Prostate gland (tissue), 2 donors: Measurements from ENCODE around the gene SVOP. TPM values are rescaled to one million over a fixed set of nuclear protein-coding genes. Genes with fewer than 3 reads are reported as not detected.
"Not testable (repeated sequence)": the region's sequence is repeated elsewhere in the genome, so short reads cannot be mapped to it uniquely, and the experiment has no call there.

Experiments used
- DNase-seq: peaks from one replicate; pipeline ENCODE4 v3.0.0-alpha.2; 2019; ENCODE audit warnings: low spot score
- H3K27ac ChIP-seq, 2 donors: fragments of 200-600 bp; sonication (generic); 2 replicates each; pipeline ENCODE4 v1.5.1; 2017 to 2019
- H3K27me3 ChIP-seq: fragments of 200-600 bp; sonication (generic); replicated peaks from 2 replicates; pipeline ENCODE4 v1.5.1; 2019; ENCODE audit not compliant: insufficient read depth
- H3K36me3 ChIP-seq, 2 donors: fragments of 200-600 bp; sonication (generic); 1 replicate in 1 of 2; 2 replicates in 1 of 2; pipeline versions ENCODE4 v1.5.1 to v1.8.1; 2017 to 2019
- H3K4me1 ChIP-seq: fragments of 200-600 bp; sonication (generic); replicated peaks from 2 replicates; pipeline ENCODE4 v1.5.1; 2019
- H3K4me3 ChIP-seq, 2 donors: fragments of 200-600 bp; sonication (generic); 2 replicates each; pipeline ENCODE4 v1.5.1; 2017 to 2019
- H3K9me3 ChIP-seq: fragments of 200-600 bp; sonication (generic); 2 replicates; pipeline ENCODE4 v1.5.1; 2017
- POLR2A ChIP-seq: fragments of 450-650 bp; IDR thresholded peaks from one replicate; pipeline ENCODE4 v1.6.1; 2016; ENCODE audit warnings: antibody characterized with exemption, mild to moderate bottlenecking
- POLR2AphosphoS5 ChIP-seq: sonication (generic); formaldehyde crosslinking; IDR thresholded peaks from one replicate; pipeline ENCODE4 v1.6.1; 2017; ENCODE audit warnings: antibody characterized with exemption
- WGBS: methylation state at CpG from one replicate; pipeline ENCODE4 v1.1.5; 2018; 5-methylcytosine and 5-hydroxymethylcytosine counted together
- intact Hi-C: fragments of 100-400 bp; cut with DNase I; formaldehyde crosslinking; loops from one replicate; pipeline ENCODE4 v1.14.2; 2022
- total RNA-seq, 2 donors: library from RNA; depleted of rRNA; stranded (reverse); fragments of >200 nt; gene quantifications; one replicate each; pipeline ENCODE4 v1.1.0, GENCODE V29; 2016
- TF ChIP-seq, protein P1 (sequence below), 4 experiments: fragments of 200-600 bp in 2 of 4; fragments of 450-650 bp in 2 of 4; sonication (generic) in 2 of 4; IDR thresholded peaks; 1 replicate in 3 of 4; 2 replicates in 1 of 4; pipeline ENCODE4 v1.5.1; 2016 to 2019; ENCODE audit warnings: antibody characterized with exemption in 4 of 4, mild to moderate bottlenecking in 2 of 4, moderate library complexity in 2 of 4

SVOP gene
- total RNA-seq, 2 donors from 2014 or later = 0.06 TPM; not detected in 1

- 80% methylated on average over 6 of the region's 6 CpGs for WGBS
- Histone ChIP-seq H3K27me3 (no peaks in the 10 kb centered on the region), H3K36me3 (no peaks in the 10 kb centered on the region), H3K27ac (no peak overlapping the region), H3K9me3 (no peaks in the 10 kb centered on the region), H3K4me1 (no peaks in the 10 kb centered on the region), H3K4me3 (no peak overlapping the region)
- no peak for DNase-seq
- no peak for TF ChIP-seq POLR2A
- TF ChIP-seq POLR2AphosphoS5 = no peak
- intact Hi-C loops = no loop called here
Observed at GRCh38 chr12:108996320-108996719, 24.5 kb downstream of the SVOP start.

DNA sequence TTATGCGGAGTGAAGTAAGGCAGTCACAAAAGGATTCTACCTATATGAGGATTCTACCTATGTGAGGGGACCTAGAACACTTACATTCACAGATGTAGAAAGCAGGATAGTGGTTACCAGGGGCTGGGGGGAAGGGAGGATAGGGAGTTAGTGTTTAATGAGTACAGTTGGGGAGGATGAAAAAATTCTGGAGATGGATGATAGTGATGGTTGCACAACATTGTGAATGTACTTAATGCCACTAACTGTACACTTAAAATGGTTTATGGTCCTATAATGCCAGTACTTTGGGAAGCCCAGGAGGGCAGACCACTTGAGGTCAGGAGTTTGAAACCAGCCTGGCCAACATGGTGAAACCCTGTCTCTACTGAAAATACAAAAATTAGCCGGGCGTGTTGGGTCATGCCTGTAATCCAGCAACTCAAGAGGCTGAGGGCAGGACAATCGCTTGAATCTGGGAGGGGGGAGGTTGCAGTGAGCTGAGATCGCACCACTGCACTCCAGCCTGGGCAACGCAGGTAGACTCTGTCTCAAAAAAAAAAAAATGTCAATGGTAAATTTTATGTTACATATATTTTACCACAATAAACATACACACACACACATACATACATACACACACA is 25.4 kb downstream of the SVOP start:
- H3K9me3 ChIP-seq = no peaks in the 10 kb centered on the region
- no peak overlapping the region for H3K27ac ChIP-seq
- DNase-seq = no peak
- H3K4me3 ChIP-seq = no peak overlapping the region
- WGBS = 68% methylated on average over 6 of the region's 6 CpGs
- H3K36me3 ChIP-seq = no peaks in the 10 kb centered on the region
- no peak for TF ChIP-seq POLR2AphosphoS5
- no peak for TF ChIP-seq POLR2A
- TF ChIP-seq, protein P1, sequence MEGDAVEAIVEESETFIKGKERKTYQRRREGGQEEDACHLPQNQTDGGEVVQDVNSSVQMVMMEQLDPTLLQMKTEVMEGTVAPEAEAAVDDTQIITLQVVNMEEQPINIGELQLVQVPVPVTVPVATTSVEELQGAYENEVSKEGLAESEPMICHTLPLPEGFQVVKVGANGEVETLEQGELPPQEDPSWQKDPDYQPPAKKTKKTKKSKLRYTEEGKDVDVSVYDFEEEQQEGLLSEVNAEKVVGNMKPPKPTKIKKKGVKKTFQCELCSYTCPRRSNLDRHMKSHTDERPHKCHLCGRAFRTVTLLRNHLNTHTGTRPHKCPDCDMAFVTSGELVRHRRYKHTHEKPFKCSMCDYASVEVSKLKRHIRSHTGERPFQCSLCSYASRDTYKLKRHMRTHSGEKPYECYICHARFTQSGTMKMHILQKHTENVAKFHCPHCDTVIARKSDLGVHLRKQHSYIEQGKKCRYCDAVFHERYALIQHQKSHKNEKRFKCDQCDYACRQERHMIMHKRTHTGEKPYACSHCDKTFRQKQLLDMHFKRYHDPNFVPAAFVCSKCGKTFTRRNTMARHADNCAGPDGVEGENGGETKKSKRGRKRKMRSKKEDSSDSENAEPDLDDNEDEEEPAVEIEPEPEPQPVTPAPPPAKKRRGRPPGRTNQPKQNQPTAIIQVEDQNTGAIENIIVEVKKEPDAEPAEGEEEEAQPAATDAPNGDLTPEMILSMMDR (IDR thresholded peaks at IDR 0.05) = no peak
- intact Hi-C loops = no loop called here
- H3K27me3 ChIP-seq = no peaks in the 10 kb centered on the region
- no peaks in the 10 kb centered on the region for H3K4me1 ChIP-seq

- H3K4me3 ChIP-seq, H3K9me3 ChIP-seq, H3K4me1 ChIP-seq, H3K36me3 ChIP-seq, intact Hi-C loops, H3K27me3 ChIP-seq, DNase-seq, H3K27ac ChIP-seq: not testable (repeated sequence)
- 55% methylated on average over 5 of the region's 5 CpGs for WGBS
Observed at GRCh38 chr12:108990103-108990502, 30.8 kb downstream of the SVOP start.

DNA sequence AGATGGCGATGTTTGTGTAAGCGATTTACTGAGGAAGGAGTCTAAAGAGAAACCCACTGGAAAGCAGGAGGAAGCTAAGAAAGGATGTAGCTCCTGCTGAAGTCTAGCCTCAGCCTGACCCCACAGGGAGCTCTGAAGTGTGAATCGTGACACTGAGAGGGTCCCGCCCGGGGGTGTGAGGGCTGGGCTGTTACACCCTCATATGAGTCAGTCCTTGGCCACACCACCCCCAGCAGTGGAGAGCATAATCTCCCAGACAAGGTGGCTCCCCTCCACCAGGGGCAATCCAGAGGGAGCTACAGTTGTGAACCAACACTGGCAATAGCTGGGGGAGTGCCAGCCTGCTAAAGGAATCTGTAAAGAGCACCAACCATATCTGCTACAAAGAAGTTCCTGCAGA is 31.5 kb downstream of the SVOP start:
- H3K27me3 ChIP-seq = no peaks in the 10 kb centered on the region
- TF ChIP-seq POLR2A = no peak
- TF ChIP-seq POLR2AphosphoS5 = no peak
- TF ChIP-seq, protein P1 (IDR thresholded peaks at IDR 0.05) = no peak
- intact Hi-C loops = no loop called here
- no peak for DNase-seq
- H3K4me3 ChIP-seq = no peak overlapping the region
- WGBS = 55% methylated on average over 5 of the region's 5 CpGs
- no peaks in the 10 kb centered on the region for H3K9me3 ChIP-seq
- no peaks in the 10 kb centered on the region for H3K4me1 ChIP-seq
- no peaks in the 10 kb centered on the region for H3K36me3 ChIP-seq
- H3K27ac ChIP-seq = no peak overlapping the region

- intact Hi-C loops = no loop called here
- Histone ChIP-seq H3K36me3 (no peaks in the 10 kb centered on the region), H3K27me3 (no peaks in the 10 kb centered on the region), H3K27ac (no peak overlapping the region), H3K4me3 (no peak overlapping the region), H3K4me1 (no peaks in the 10 kb centered on the region), H3K9me3 (no peaks in the 10 kb centered on the region)
- WGBS = 22% methylated on average over 2 of the region's 2 CpGs
- DNase-seq = peak; percentile 34
- TF ChIP-seq POLR2AphosphoS5 (peak; percentile 54), POLR2A (no peak)
Observed at GRCh38 chr12:108985750-108986149, 35.1 kb downstream of the SVOP start.

DNA sequence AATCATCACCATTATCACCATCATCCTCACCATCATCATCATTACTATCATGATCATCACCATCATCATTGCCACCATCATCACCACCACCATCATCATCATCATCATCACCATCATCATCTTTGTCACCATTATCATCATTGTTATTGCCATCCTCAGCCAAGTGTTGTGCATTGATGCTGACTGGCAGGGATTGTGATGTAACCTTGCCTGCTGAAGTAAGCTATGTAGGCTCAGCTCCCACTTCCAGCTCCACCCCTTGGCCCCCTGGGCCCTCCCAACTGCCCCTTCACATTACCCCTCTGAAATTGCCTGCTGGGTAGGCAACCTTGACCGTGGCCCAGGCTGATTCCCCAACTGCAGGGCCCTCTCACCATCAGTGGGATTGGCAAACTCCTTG is 37.6 kb downstream of the SVOP start:
- Histone ChIP-seq H3K4me3 (no peak overlapping the region), H3K36me3 (no peaks in the 10 kb centered on the region), H3K27me3 (no peaks in the 10 kb centered on the region), H3K4me1 (no peaks in the 10 kb centered on the region), H3K9me3 (no peaks in the 10 kb centered on the region), H3K27ac (no peak overlapping the region)
- TF ChIP-seq POLR2A = no peak
- TF ChIP-seq POLR2AphosphoS5 = no peak
- TF ChIP-seq, protein P1 (IDR thresholded peaks at IDR 0.05) = no peak
- DNase-seq = no peak
- intact Hi-C loops = no loop called here
- WGBS = 93% methylated on average over 1 of the region's 1 CpG
